Gastroesophageal sphincter (tissue), 3 donors: ENCODE results near the gene KDM2B.

Experiments used
- POLR2A ChIP-seq, 2 donors: fragments of 450-650 bp; IDR thresholded peaks; one replicate each; pipeline ENCODE4 v1.6.1; 2017; ENCODE audit warnings: antibody characterized with exemption in 2 of 2, mild to moderate bottlenecking in 2 of 2, moderate library complexity in 1 of 2
- POLR2AphosphoS5 ChIP-seq: sonication (generic); formaldehyde crosslinking; IDR thresholded peaks from one replicate; pipeline ENCODE4 v1.6.1; 2017; ENCODE audit warnings: antibody characterized with exemption
- TF ChIP-seq, protein P1 (sequence below), 4 experiments: fragments of 200-600 bp in 2 of 4; fragments of 450-650 bp in 2 of 4; sonication (generic) in 1 of 4; IDR thresholded peaks; one replicate each; pipeline ENCODE4 v1.5.1; 2017 to 2019; ENCODE audit warnings: antibody characterized with exemption in 4 of 4, mild to moderate bottlenecking in 2 of 4, moderate library complexity in 2 of 4

DNA sequence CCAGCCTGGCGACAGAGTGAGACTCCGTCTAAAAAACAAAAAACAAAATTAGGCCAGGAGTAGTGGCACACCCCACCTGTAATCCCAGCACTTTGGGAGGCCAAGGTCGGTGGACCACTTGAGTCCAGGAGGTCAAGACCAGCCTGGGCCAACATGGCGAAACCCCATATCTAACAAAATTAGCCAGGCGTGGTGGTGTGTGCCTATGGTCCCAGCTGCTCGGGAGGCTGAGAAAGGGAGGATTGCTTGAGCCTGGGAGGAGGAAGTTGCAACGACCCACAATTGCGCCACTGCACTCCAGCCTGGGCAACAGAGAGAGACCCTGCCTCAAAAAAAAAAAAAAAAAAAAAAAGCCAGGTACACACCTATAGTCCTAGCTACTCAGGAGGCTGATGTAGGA, 37.0 kb downstream of the KDM2B start:
- TF ChIP-seq POLR2A (IDR thresholded peaks at IDR 0.05) (no peak), POLR2AphosphoS5 (no peak)
- TF ChIP-seq, protein P1, sequence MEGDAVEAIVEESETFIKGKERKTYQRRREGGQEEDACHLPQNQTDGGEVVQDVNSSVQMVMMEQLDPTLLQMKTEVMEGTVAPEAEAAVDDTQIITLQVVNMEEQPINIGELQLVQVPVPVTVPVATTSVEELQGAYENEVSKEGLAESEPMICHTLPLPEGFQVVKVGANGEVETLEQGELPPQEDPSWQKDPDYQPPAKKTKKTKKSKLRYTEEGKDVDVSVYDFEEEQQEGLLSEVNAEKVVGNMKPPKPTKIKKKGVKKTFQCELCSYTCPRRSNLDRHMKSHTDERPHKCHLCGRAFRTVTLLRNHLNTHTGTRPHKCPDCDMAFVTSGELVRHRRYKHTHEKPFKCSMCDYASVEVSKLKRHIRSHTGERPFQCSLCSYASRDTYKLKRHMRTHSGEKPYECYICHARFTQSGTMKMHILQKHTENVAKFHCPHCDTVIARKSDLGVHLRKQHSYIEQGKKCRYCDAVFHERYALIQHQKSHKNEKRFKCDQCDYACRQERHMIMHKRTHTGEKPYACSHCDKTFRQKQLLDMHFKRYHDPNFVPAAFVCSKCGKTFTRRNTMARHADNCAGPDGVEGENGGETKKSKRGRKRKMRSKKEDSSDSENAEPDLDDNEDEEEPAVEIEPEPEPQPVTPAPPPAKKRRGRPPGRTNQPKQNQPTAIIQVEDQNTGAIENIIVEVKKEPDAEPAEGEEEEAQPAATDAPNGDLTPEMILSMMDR (IDR thresholded peaks at IDR 0.05) = no peak
